AG08395 (cell line): ENCODE measurements around the gene CDH13.
A peak's percentile ranks its signal among the peaks of the same experiment; 100 is the strongest.

Experiments used
- DNase-seq: peaks from one replicate; pipeline ENCODE4 v3.0.0; 2012; ENCODE audit warnings: mixed read lengths, low spot score

CDH13 gene

GRCh38 chr16:82999711-83000110 lies 372.9 kb downstream of the CDH13 start:
- no peak for DNase-seq

- peak; percentile 28 for DNase-seq
Observed at GRCh38 chr16:83002351-83003334, 375.9 kb downstream of the CDH13 start.

GRCh38 chr16:83004868-83005652 lies 378.3 kb downstream of the CDH13 start:
- no peak for DNase-seq

GRCh38 chr16:83005653-83006160 lies 378.9 kb downstream of the CDH13 start:
- DNase-seq: no peak

GRCh38 chr16:83010776-83011720 lies 384.3 kb downstream of the CDH13 start:
- DNase-seq: no peak

- no peak for DNase-seq
Observed at GRCh38 chr16:83011939-83012338, 385.2 kb downstream of the CDH13 start.

- DNase-seq: no peak
Observed at GRCh38 chr16:83013071-83013470, 386.3 kb downstream of the CDH13 start.

- no peak for DNase-seq
Observed at GRCh38 chr16:83019963-83020362, 393.2 kb downstream of the CDH13 start.

GRCh38 chr16:83021045-83021444 lies 394.3 kb downstream of the CDH13 start:
- no peak for DNase-seq

- no peak for DNase-seq
Observed at GRCh38 chr16:83021746-83022145, 395.0 kb downstream of the CDH13 start.

- DNase-seq: no peak
Observed at GRCh38 chr16:83023011-83023410, 396.2 kb downstream of the CDH13 start.

- DNase-seq: no peak
Observed at GRCh38 chr16:83023640-83024039, 396.9 kb downstream of the CDH13 start.

- DNase-seq: no peak
Observed at GRCh38 chr16:83027973-83028372, 401.2 kb downstream of the CDH13 start.

- DNase-seq: no peak
Observed at GRCh38 chr16:83029467-83029866, 402.7 kb downstream of the CDH13 start.

GRCh38 chr16:83031524-83031923 lies 404.8 kb downstream of the CDH13 start:
- DNase-seq: no peak

- no peak for DNase-seq
Observed at GRCh38 chr16:83037102-83037501, 410.3 kb downstream of the CDH13 start.

- DNase-seq: no peak
Observed at GRCh38 chr16:83037884-83038283, 411.1 kb downstream of the CDH13 start.

- no peak for DNase-seq
Observed at GRCh38 chr16:83040174-83040573, 413.4 kb downstream of the CDH13 start.

GRCh38 chr16:83044589-83044988 lies 417.8 kb downstream of the CDH13 start:
- no peak for DNase-seq

GRCh38 chr16:83045790-83046189 lies 419.0 kb downstream of the CDH13 start:
- DNase-seq: no peak

- DNase-seq: no peak
Observed at GRCh38 chr16:83046664-83047063, 419.9 kb downstream of the CDH13 start.

GRCh38 chr16:83051451-83051850 lies 424.7 kb downstream of the CDH13 start:
- DNase-seq: no peak
